ENCODE results near the gene ENAH.

DNA sequence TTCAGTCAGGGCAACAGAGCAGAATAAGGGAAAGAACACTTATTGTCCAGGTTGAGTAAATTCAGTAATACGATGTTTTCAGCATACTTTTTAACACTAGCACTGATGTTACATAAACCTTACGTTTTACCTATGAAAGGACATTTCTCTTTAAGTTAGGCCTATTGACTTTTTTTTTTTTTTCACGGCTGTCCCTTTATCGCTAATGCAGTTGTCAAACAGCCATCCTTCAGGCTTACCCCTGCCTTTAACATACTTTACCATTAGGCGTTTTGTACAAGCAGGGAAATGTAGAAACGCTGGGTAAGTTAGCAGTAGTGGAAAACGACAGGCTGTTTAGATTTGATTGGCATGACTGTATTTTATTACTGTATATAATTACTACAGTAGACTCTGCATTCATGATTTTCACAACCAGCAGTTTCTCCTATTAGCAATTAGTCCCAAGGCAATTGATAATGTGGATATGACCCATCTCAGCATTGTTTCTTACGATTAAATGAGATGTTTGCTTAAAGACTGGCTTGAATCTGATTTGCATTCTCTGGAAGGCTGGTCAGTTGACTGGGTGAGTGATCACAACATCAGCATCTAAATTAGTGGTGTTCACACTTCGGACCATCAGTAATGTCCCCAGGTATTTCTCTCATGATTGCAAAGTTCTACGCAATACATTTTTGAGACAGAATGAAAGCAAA is 115.2 kb downstream of the ENAH start:
- no peak for TF ChIP-seq EZH2phosphoT487 (conservative IDR thresholded peaks at IDR 0.05; ENCODE audit: low read length)
- TF ChIP-seq, protein P1, sequence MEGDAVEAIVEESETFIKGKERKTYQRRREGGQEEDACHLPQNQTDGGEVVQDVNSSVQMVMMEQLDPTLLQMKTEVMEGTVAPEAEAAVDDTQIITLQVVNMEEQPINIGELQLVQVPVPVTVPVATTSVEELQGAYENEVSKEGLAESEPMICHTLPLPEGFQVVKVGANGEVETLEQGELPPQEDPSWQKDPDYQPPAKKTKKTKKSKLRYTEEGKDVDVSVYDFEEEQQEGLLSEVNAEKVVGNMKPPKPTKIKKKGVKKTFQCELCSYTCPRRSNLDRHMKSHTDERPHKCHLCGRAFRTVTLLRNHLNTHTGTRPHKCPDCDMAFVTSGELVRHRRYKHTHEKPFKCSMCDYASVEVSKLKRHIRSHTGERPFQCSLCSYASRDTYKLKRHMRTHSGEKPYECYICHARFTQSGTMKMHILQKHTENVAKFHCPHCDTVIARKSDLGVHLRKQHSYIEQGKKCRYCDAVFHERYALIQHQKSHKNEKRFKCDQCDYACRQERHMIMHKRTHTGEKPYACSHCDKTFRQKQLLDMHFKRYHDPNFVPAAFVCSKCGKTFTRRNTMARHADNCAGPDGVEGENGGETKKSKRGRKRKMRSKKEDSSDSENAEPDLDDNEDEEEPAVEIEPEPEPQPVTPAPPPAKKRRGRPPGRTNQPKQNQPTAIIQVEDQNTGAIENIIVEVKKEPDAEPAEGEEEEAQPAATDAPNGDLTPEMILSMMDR (IDR thresholded peaks at IDR 0.05; ENCODE audit: insufficient read depth, low read length, poor library complexity, severe bottlenecking): no peak
